SK-N-MC (cell line): Measurements from ENCODE around the gene GLYATL2.

Source experiments
- DNase-seq: peaks from one replicate; pipeline ENCODE4 v3.0.0-alpha.2; 2011; ENCODE audit warnings: low read depth, low spot score
- H3K27ac ChIP-seq: fragments of 200-600 bp; sonication (generic); 2 replicates; pipeline ENCODE4 v1.5.1; 2016; ENCODE audit warnings: mixed run types
- H3K36me3 ChIP-seq: fragments of 200-600 bp; sonication (generic); 2 replicates; pipeline ENCODE4 v1.6.1; 2017; ENCODE audit warnings: antibody characterized with exemption, low read length, mixed read lengths; ENCODE audit not compliant: insufficient read depth
- H3K4me3 ChIP-seq: fragments of 200-600 bp; sonication (generic); 2 replicates; pipeline ENCODE4 v1.5.1; 2016
- H3K9ac ChIP-seq: fragments of 200-600 bp; sonication (generic); 2 replicates; pipeline ENCODE4 v1.8.0; 2017; ENCODE audit warnings: mixed run types, mixed read lengths; ENCODE audit not compliant: insufficient read length
- H3K9me3 ChIP-seq: fragments of 200-600 bp; sonication (generic); 2 replicates; pipeline ENCODE4 v1.6.1; 2017; ENCODE audit warnings: low read depth, mild to moderate bottlenecking, antibody characterized with exemption, low read length, moderate library complexity, mixed read lengths
- EZH2 ChIP-seq: fragments of 200-600 bp; sonication (generic); IDR thresholded peaks from one replicate; pipeline ENCODE4 v1.6.1; 2017; ENCODE audit warnings: antibody characterized with exemption
- FOXP2 ChIP-seq: optimal IDR thresholded peaks from 2 replicates; pipeline ENCODE3; 2011; ENCODE audit warnings: mild to moderate bottlenecking, moderate library complexity; ENCODE audit not compliant: insufficient read depth; ENCODE audit errors: extremely low read length, control extremely low read depth
- POLR2AphosphoS5 ChIP-seq: IDR thresholded peaks from 2 replicates; pipeline ENCODE4 v1.6.1; 2012; ENCODE audit warnings: mild to moderate bottlenecking, low read depth, low read length, borderline replicate concordance

Gene GLYATL2

GRCh38 chr11:58786693-58787092, 57.8 kb downstream of the GLYATL2 start:
- no peak overlapping the region for H3K9ac ChIP-seq
- no peak overlapping the region for H3K27ac ChIP-seq
- H3K9me3 ChIP-seq, result no peaks in the 10 kb centered on the region
- no peaks in the 10 kb centered on the region for H3K36me3 ChIP-seq
- TF ChIP-seq FOXP2, result no peak
- TF ChIP-seq POLR2AphosphoS5, result no peak
- TF ChIP-seq EZH2, result no peak
- no peak for DNase-seq
- H3K4me3 ChIP-seq, result no peak overlapping the region

DNA sequence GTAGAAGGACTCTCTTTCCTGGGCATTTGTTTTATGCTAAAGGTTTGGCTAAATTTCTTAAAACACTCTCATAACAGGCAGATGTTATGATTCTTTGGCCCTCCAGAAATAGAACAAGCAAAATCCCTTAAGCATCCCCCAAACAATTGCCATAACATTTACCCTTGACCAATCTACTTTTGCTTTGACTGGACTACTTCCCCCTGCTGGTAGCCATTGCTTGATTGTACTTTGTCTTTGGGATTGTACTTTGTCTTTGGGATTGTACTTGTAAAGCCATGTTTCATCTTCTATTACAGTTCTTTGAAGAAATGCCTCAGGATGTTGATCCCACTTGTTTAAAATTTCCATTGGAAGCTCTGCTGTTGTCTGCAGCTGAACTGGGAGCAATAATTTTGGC, 59.5 kb downstream of the GLYATL2 start:
- no peak overlapping the region for H3K4me3 ChIP-seq
- DNase-seq, result no peak
- H3K9ac ChIP-seq, result no peak overlapping the region
- H3K36me3 ChIP-seq, result no peaks in the 10 kb centered on the region
- no peak for TF ChIP-seq EZH2
- TF ChIP-seq POLR2AphosphoS5, result no peak
- no peak for TF ChIP-seq FOXP2
- H3K27ac ChIP-seq, result no peak overlapping the region
- no peaks in the 10 kb centered on the region for H3K9me3 ChIP-seq
